H1 (cell line): ENCODE data around the gene ARMC12.

Source experiments
- BRCA1 ChIP-seq: IDR thresholded peaks from 2 replicates; pipeline ENCODE4 v1.6.1; 2012; ENCODE audit warnings: low read depth, low read length, improper control_type of control experiment
- EP300 ChIP-seq, 2 experiments: IDR thresholded peaks; 1 replicate in 1 of 2; 2 replicates in 1 of 2; pipeline ENCODE4 v1.6.1; 2011 to 2012; ENCODE audit warnings: low read depth in 2 of 2, low read length in 2 of 2, mild to moderate bottlenecking in 2 of 2, borderline replicate concordance in 1 of 2, inconsistent platforms in 1 of 2, moderate library complexity in 1 of 2
- EZH2 ChIP-seq: fragments of 200-600 bp; sonication (generic); IDR thresholded peaks from 2 replicates; pipeline ENCODE4 v1.7.1; 2012; ENCODE audit warnings: low read depth, mild to moderate bottlenecking, moderate library complexity, low read length, inconsistent platforms; ENCODE audit not compliant: severe bottlenecking
- GTF2F1 ChIP-seq: IDR thresholded peaks from 2 replicates; pipeline ENCODE4 v1.6.1; 2012; ENCODE audit warnings: low read depth, low read length, improper control_type of control experiment, borderline replicate concordance
- JUND ChIP-seq: IDR thresholded peaks from 2 replicates; pipeline ENCODE4 v1.6.1; 2011; ENCODE audit warnings: mild to moderate bottlenecking, improper control_type of control experiment, low read length
- POLR2A ChIP-seq, 2 experiments: IDR thresholded peaks; 1 replicate in 1 of 2; 2 replicates in 1 of 2; pipeline ENCODE4 v1.6.1; 2011; ENCODE audit warnings: low read depth in 2 of 2, low read length in 2 of 2, mild to moderate bottlenecking in 2 of 2; ENCODE audit errors: control extremely low read depth in 1 of 2
- POLR2AphosphoS5 ChIP-seq: IDR thresholded peaks from 2 replicates; pipeline ENCODE4 v1.6.1; 2011; ENCODE audit warnings: low read depth, low read length
- TEAD4 ChIP-seq: IDR thresholded peaks from 2 replicates; pipeline ENCODE4 v1.6.1; 2012; ENCODE audit warnings: low read depth, low read length, inconsistent platforms, mixed read lengths
- TF ChIP-seq, protein P1 (sequence below): IDR thresholded peaks from 2 replicates; pipeline ENCODE4 v1.6.1; 2012; ENCODE audit warnings: low read length, inconsistent platforms
- TF ChIP-seq, protein P2 (sequence below), 3 experiments: IDR thresholded peaks; 1 replicate in 2 of 3; 2 replicates in 1 of 3; pipeline versions ENCODE4 v1.5.1 to v1.6.1; 2011; ENCODE audit warnings: low read length in 3 of 3, mild to moderate bottlenecking in 3 of 3, inconsistent platforms in 2 of 3, low read depth in 1 of 3, moderate library complexity in 1 of 3; ENCODE audit not compliant: insufficient read depth in 1 of 3; ENCODE audit errors: control extremely low read depth in 1 of 3

DNA sequence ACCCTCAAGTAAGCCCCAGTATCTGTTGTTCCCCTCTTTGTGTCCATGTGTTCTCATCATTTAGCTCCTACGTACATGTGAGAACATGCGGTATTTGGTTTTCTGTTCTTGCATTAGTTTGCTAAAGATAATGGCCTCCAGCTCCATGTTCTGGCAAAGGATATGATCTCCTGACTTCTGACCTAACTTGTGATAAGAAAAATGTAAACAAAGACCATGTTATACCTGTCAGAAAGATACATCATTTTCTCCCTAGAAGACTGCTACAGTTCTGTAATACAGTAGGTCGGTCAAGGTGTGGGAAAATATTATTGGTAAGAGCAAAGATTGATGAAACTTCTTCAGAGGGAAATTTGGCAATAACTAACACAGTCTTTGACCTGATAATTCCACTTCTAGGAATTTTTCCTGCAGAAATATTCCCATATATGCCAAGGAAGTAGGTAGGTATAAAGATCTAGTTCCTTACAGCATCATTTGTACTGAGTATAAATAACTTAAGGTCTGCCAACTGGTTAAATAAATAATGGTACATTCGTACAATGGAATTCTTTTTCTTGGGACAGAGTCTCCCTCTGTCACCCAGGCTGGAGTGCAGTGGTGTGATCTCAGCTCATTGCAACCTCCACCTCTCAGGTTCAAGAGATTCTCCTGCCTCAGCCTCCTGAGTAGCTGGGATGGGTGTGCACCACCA is 29.0 kb upstream of the ARMC12 start:
- TF ChIP-seq EP300 (IDR thresholded peaks at IDR 0.05; ENCODE audit: borderline replicate concordance in 1 of 2, low read depth in 2 of 2, low read length in 2 of 2): no peak
- TF ChIP-seq, protein P1, sequence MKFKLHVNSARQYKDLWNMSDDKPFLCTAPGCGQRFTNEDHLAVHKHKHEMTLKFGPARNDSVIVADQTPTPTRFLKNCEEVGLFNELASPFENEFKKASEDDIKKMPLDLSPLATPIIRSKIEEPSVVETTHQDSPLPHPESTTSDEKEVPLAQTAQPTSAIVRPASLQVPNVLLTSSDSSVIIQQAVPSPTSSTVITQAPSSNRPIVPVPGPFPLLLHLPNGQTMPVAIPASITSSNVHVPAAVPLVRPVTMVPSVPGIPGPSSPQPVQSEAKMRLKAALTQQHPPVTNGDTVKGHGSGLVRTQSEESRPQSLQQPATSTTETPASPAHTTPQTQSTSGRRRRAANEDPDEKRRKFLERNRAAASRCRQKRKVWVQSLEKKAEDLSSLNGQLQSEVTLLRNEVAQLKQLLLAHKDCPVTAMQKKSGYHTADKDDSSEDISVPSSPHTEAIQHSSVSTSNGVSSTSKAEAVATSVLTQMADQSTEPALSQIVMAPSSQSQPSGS: no peak
- no peak for TF ChIP-seq JUND
- TF ChIP-seq, protein P2, sequence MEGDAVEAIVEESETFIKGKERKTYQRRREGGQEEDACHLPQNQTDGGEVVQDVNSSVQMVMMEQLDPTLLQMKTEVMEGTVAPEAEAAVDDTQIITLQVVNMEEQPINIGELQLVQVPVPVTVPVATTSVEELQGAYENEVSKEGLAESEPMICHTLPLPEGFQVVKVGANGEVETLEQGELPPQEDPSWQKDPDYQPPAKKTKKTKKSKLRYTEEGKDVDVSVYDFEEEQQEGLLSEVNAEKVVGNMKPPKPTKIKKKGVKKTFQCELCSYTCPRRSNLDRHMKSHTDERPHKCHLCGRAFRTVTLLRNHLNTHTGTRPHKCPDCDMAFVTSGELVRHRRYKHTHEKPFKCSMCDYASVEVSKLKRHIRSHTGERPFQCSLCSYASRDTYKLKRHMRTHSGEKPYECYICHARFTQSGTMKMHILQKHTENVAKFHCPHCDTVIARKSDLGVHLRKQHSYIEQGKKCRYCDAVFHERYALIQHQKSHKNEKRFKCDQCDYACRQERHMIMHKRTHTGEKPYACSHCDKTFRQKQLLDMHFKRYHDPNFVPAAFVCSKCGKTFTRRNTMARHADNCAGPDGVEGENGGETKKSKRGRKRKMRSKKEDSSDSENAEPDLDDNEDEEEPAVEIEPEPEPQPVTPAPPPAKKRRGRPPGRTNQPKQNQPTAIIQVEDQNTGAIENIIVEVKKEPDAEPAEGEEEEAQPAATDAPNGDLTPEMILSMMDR (IDR thresholded peaks at IDR 0.05; ENCODE audit: control extremely low read depth in 1 of 3, insufficient read depth in 1 of 3, low read depth in 1 of 3, low read length in 3 of 3): no peak
- TF ChIP-seq GTF2F1: no peak
- no peak for TF ChIP-seq EZH2
- TF ChIP-seq POLR2AphosphoS5: no peak
- TF ChIP-seq TEAD4: no peak
- no peak for TF ChIP-seq BRCA1
- TF ChIP-seq POLR2A (IDR thresholded peaks at IDR 0.05; ENCODE audit: control extremely low read depth in 1 of 2, low read depth in 2 of 2, low read length in 2 of 2): no peak
